ENCODE measurements around the gene JARID2. TPM values are rescaled to one million over a fixed set of nuclear protein-coding genes. Genes with fewer than 3 reads are reported as not detected.

JARID2 gene
- total RNA-seq, 2 experiments from 2014 or later = 33.0 to 33.2 TPM

- ChIA-PET CTCF (interaction anchor here (1.5 kb wide), 1 partner anchor 9 kb away, joined by 3 read pairs; no protein-coding TSS in a partner anchor), POLR2A (no interaction called here)
- Mint-ChIP-seq H3K9me3 (ENCODE audit: insufficient read depth) (no peaks in the 10 kb centered on the region), H3K27me3 (ENCODE audit: low read depth) (no peaks in the 10 kb centered on the region), H3K27ac (no peak overlapping the region), H3K4me3 (no peak overlapping the region), H3K36me3 (ENCODE audit: low read depth) (peaks cover 2% of the 10 kb centered on the region), H3K4me1 (ENCODE audit: low read depth) (no peaks in the 10 kb centered on the region)
- no peak for ATAC-seq
- DNase-seq = no peak
These were observed 317.1 kb downstream of the JARID2 start for GRCh38 chr6:15562977-15563376.

DNA sequence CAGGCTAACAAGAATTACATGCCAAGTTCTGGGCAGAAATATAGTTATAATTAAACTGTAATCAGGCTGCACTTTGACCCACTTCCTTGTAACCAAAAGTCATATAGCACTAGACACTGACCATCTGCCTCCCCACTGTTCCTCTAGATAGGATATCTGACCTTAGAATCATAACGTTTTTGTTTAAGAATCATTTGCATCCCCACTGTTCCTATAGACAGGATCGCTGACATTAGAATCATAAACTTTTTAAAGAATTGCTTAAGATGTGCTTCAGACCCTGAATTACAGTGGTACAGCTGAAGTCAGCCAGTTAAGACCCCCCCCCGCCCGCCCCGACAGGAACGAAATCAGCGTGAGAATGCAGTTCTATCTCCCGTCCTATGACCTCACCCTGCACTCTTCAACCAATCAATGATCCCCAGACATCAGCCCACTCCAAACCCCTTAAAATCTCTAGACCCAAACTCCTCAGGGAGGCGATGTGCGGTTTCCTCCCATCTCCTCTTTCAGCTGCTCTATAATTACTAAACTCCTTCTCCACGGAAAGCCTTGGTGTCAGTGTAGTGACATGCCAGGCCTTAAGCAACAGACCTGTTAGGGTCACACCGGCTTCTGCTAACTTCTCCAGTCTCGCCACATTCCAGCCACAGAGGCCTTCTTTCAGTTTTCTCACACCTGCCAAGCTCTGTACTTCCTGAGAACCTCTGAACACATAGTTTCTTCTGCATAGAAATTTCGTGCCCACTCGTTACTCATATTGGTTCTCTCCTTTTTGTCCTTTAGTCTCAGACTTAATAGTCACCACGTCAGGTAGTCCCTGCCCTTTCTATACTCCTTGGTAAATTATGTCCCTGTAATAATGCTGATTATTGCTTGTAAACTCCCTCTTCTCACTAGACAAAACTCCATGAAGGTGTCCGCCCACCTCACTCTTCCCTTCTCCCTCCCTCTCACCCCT lies 323.4 kb downstream of the JARID2 start:
- Mint-ChIP-seq H3K27ac (no peak overlapping the region), H3K27me3 (ENCODE audit: low read depth) (no peaks in the 10 kb centered on the region), H3K9me3 (ENCODE audit: insufficient read depth) (peaks cover 6% of the 10 kb centered on the region), H3K36me3 (ENCODE audit: low read depth) (peaks cover 5% of the 10 kb centered on the region), H3K4me1 (ENCODE audit: low read depth) (no peaks in the 10 kb centered on the region), H3K4me3 (no peak overlapping the region)
- no peak for ATAC-seq
- no peak for DNase-seq
- ChIA-PET CTCF (no interaction called here), POLR2A (no interaction called here)

DNA sequence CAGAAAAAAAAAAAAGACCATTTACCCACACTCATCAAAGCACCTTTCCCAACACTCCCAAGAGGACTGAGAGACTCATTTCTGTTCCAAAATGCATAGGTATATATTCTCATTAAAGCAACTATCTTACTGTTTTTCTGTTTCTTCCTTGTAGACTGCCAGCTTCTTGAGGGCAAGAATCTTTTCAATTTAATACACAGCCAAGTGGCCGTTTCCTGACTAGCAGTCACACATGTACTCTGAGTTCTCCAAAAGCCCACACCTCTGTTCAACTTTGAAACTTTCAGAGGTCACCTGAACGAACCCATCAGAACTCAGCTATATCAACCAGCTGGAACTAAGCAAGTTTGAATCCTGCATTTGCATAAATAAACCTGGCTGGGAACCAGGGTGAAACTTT lies 324.3 kb downstream of the JARID2 start:
- POLR2A ChIA-PET = no interaction called here
- no peak for DNase-seq
- Mint-ChIP-seq H3K9me3 (ENCODE audit: insufficient read depth) (peaks cover 6% of the 10 kb centered on the region), H3K4me1 (ENCODE audit: low read depth) (no peaks in the 10 kb centered on the region), H3K4me3 (no peak overlapping the region), H3K36me3 (ENCODE audit: low read depth) (peaks cover 5% of the 10 kb centered on the region), H3K27ac (no peak overlapping the region), H3K27me3 (ENCODE audit: low read depth) (no peaks in the 10 kb centered on the region)
- CTCF ChIA-PET = no interaction called here
- ATAC-seq = no peak
